Subcutaneous abdominal adipose tissue (tissue), 5 donors: ENCODE data around the gene FOXRED1.

Experiments
- H3K27ac ChIP-seq: one replicate; pipeline ENCODE4 v1.7.0; 2013; ENCODE audit warnings: low read depth, mild to moderate bottlenecking, inconsistent platforms, low read length, moderate library complexity
- H3K27me3 ChIP-seq, 5 donors: one replicate each; pipeline ENCODE4 v1.7.0; 2013; ENCODE audit warnings: low read length in 5 of 5, inconsistent platforms in 1 of 5; ENCODE audit not compliant: control insufficient read depth in 5 of 5, insufficient read depth in 4 of 5
- H3K36me3 ChIP-seq, 5 donors: one replicate each; pipeline ENCODE4 v1.7.0; 2013; ENCODE audit warnings: low read length in 5 of 5; ENCODE audit not compliant: control insufficient read depth in 5 of 5, insufficient read depth in 5 of 5
- H3K4me1 ChIP-seq, 5 donors: one replicate each; pipeline ENCODE4 v1.7.0; 2013; ENCODE audit warnings: low read length in 5 of 5, mild to moderate bottlenecking in 3 of 5, moderate library complexity in 1 of 5; ENCODE audit not compliant: control insufficient read depth in 5 of 5, insufficient read depth in 5 of 5
- H3K4me3 ChIP-seq, 5 donors: one replicate each; pipeline ENCODE4 v1.7.0; 2013; ENCODE audit warnings: low read length in 5 of 5, low read depth in 1 of 5
- H3K9ac ChIP-seq, 5 donors: one replicate each; pipeline ENCODE4 v1.7.0; 2013; ENCODE audit warnings: low read length in 5 of 5, mild to moderate bottlenecking in 4 of 5, moderate library complexity in 3 of 5
- H3K9me3 ChIP-seq, 5 donors: one replicate each; pipeline ENCODE4 v1.7.0; 2013; ENCODE audit warnings: low read length in 5 of 5; ENCODE audit not compliant: control insufficient read depth in 5 of 5
- donor health status: healthy.
- donor health status: healthy.
- donor health status: healthy.
- donor health status: healthy.
- donor health status: healthy.

The FOXRED1 gene

GRCh38 chr11:126268708-126269579, at the start of gene FOXRED1, which contains the start of gene SRPRA:
TSS of gene FOXRED1 (plus strand) at chr11:126269154. CDS start at chr11:126269207, 53 bp downstream.
TSS of gene SRPRA (minus strand) at chr11:126268895. CDS start at chr11:126268804, 91 bp downstream.
- Histone ChIP-seq H3K27me3 (no peaks in the 10 kb centered on the region), H3K4me3 (peak within 1 kb of the TSS; percentile 89 to 100 (median 92)), H3K9ac (peak within 1 kb of the TSS; percentile 87 to 96 (median 92)), H3K36me3 (peaks cover 9 to 52% (median 46%) of the 10 kb centered on the region in 5 donors), H3K4me1 (peaks cover 7 to 20% (median 18%) of the 10 kb centered on the region in 5 donors), H3K27ac (peak within 1 kb of the TSS; percentile 87), H3K9me3 (no peaks in the 10 kb centered on the region)

- Histone ChIP-seq H3K9ac (no peak overlapping the region), H3K4me1 (peaks cover 0 to 12% (median 7%) of the 10 kb centered on the region in 5 donors), H3K4me3 (no peak overlapping the region), H3K27me3 (no peaks in the 10 kb centered on the region), H3K36me3 (no peaks in the 10 kb centered on the region), H3K9me3 (no peaks in the 10 kb centered on the region), H3K27ac (no peak overlapping the region)
Measured at GRCh38 chr11:126219547-126219946, 49.4 kb upstream of the FOXRED1 start.

- Histone ChIP-seq H3K27ac (no peak overlapping the region), H3K9me3 (no peaks in the 10 kb centered on the region), H3K4me1 (peaks cover 0 to 4% (median 2%) of the 10 kb centered on the region in 5 donors), H3K27me3 (no peaks in the 10 kb centered on the region), H3K9ac (no peak overlapping the region), H3K4me3 (no peak overlapping the region), H3K36me3 (peaks cover 0 to 4% (median 0%) of the 10 kb centered on the region in 5 donors)
Measured at GRCh38 chr11:126224647-126225294, 44.2 kb upstream of the FOXRED1 start.

GRCh38 chr11:126225295-126225665, 43.7 kb upstream of the FOXRED1 start:
- no peaks in the 10 kb centered on the region for H3K27me3 ChIP-seq
- H3K9me3 ChIP-seq, result no peaks in the 10 kb centered on the region
- H3K36me3 ChIP-seq, result peaks cover 0 to 7% (median 0%) of the 10 kb centered on the region in 5 donors
- H3K4me3 ChIP-seq, result no peak overlapping the region
- peaks cover 0 to 5% (median 0%) of the 10 kb centered on the region in 5 donors for H3K4me1 ChIP-seq
- no peak overlapping the region for H3K9ac ChIP-seq
- no peak overlapping the region for H3K27ac ChIP-seq

- no peak overlapping the region for H3K9ac ChIP-seq
- H3K27me3 ChIP-seq, result no peaks in the 10 kb centered on the region
- peaks cover 0 to 7% (median 0%) of the 10 kb centered on the region in 5 donors for H3K36me3 ChIP-seq
- H3K4me3 ChIP-seq, result no peak overlapping the region
- H3K27ac ChIP-seq, result no peak overlapping the region
- H3K9me3 ChIP-seq, result no peaks in the 10 kb centered on the region
- H3K4me1 ChIP-seq, result peaks cover 0 to 5% (median 0%) of the 10 kb centered on the region in 5 donors
Measured at GRCh38 chr11:126226334-126227084, 42.4 kb upstream of the FOXRED1 start.

GRCh38 chr11:126229858-126230540, 39.0 kb upstream of the FOXRED1 start:
- Histone ChIP-seq H3K9me3 (no peaks in the 10 kb centered on the region), H3K4me3 (no peak overlapping the region), H3K9ac (peak overlapping the region in 1 of 5 donors; percentile 11), H3K36me3 (peaks cover 0 to 7% (median 0%) of the 10 kb centered on the region in 5 donors), H3K27me3 (no peaks in the 10 kb centered on the region), H3K27ac (no peak overlapping the region), H3K4me1 (peaks cover 0 to 8% (median 0%) of the 10 kb centered on the region in 5 donors)

- Histone ChIP-seq H3K27me3 (no peaks in the 10 kb centered on the region), H3K36me3 (peaks cover 7 to 16% (median 8%) of the 10 kb centered on the region in 5 donors), H3K4me1 (peaks cover 0 to 8% (median 0%) of the 10 kb centered on the region in 5 donors), H3K4me3 (no peak overlapping the region), H3K9me3 (no peaks in the 10 kb centered on the region), H3K9ac (no peak overlapping the region), H3K27ac (no peak overlapping the region)
Measured at GRCh38 chr11:126231725-126232459, 37.1 kb upstream of the FOXRED1 start.

- Histone ChIP-seq H3K36me3 (peaks cover 7 to 16% (median 8%) of the 10 kb centered on the region in 5 donors), H3K9ac (no peak overlapping the region), H3K4me1 (peaks cover 0 to 8% (median 0%) of the 10 kb centered on the region in 5 donors), H3K27me3 (no peaks in the 10 kb centered on the region), H3K27ac (no peak overlapping the region), H3K9me3 (no peaks in the 10 kb centered on the region), H3K4me3 (no peak overlapping the region)
Measured at GRCh38 chr11:126232683-126233082, 36.3 kb upstream of the FOXRED1 start.

GRCh38 chr11:126233391-126233790, 35.6 kb upstream of the FOXRED1 start:
- Histone ChIP-seq H3K4me3 (no peak overlapping the region), H3K9ac (no peak overlapping the region), H3K4me1 (peaks cover 0 to 8% (median 0%) of the 10 kb centered on the region in 5 donors), H3K9me3 (no peaks in the 10 kb centered on the region), H3K27me3 (no peaks in the 10 kb centered on the region), H3K36me3 (peaks cover 8 to 18% (median 10%) of the 10 kb centered on the region in 5 donors), H3K27ac (no peak overlapping the region)
